Body of pancreas (tissue), 4 donors: Measurements from ENCODE around the gene SRRM2. TPM values are rescaled to one million over a fixed set of nuclear protein-coding genes. Genes with fewer than 3 reads are reported as not detected.

ENCODE experiments used
- ATAC-seq: fragments of 150-250 bp; one replicate; pipeline ENCODE4 v1.9.1; 2016
- DNase-seq, 4 donors: peaks; one replicate each; pipeline ENCODE4 v3.0.0-alpha.2; 2019
- H3K27ac ChIP-seq, 4 donors: fragments of 200-600 bp; sonication (generic); 1 replicate in 3 of 4; 2 replicates in 1 of 4; pipeline versions ENCODE4 v1.5.1 to v1.6.1; 2016 to 2019; ENCODE audit warnings: mild to moderate bottlenecking in 1 of 4, mixed read lengths in 1 of 4, moderate library complexity in 1 of 4
- H3K27me3 ChIP-seq, 2 donors: fragments of 200-600 bp; sonication (generic); one replicate each; pipeline ENCODE4 v1.6.0; 2016; ENCODE audit warnings: mild to moderate bottlenecking in 1 of 2
- H3K36me3 ChIP-seq, 2 donors: fragments of 200-600 bp; sonication (generic); replicated peaks in 1 of 2; 2 replicates each; pipeline ENCODE4 v1.5.1; 2016; ENCODE audit warnings: low read depth in 2 of 2; ENCODE audit not compliant: insufficient read depth in 1 of 2
- H3K4me1 ChIP-seq: fragments of 200-600 bp; sonication (generic); one replicate; pipeline ENCODE4 v1.6.0; 2016
- H3K4me3 ChIP-seq, 2 donors: fragments of 200-600 bp; sonication (generic); 1 replicate in 1 of 2; 2 replicates in 1 of 2; pipeline ENCODE4 v1.5.1; 2016 to 2019
- H3K9me3 ChIP-seq, 3 donors: fragments of 200-600 bp; sonication (generic); 1 replicate in 2 of 3; 2 replicates in 1 of 3; pipeline ENCODE4 v1.5.1; 2016
- POLR2A ChIP-seq, 3 donors: fragments of 450-650 bp; IDR thresholded peaks; one replicate each; pipeline ENCODE4 v1.6.1; 2016; ENCODE audit warnings: antibody characterized with exemption in 3 of 3, mild to moderate bottlenecking in 2 of 3
- whole genome bisulfite sequencing, 2 donors: methylation state at CpG; one replicate each; pipeline ENCODE4 v1.1.5; 2017; 5-methylcytosine and 5-hydroxymethylcytosine counted together
- intact Hi-C: fragments of 100-400 bp; cut with DNase I; formaldehyde crosslinking; loops from one replicate; pipeline ENCODE4 v1.15.1; 2023
- total RNA-seq, 2 donors: library from RNA; depleted of rRNA; stranded (reverse); fragments of >200 nt; gene quantifications; one replicate each; pipeline ENCODE4 v1.1.0, GENCODE V29; 2016
- TF ChIP-seq, protein P1 (sequence below), 7 experiments: fragments of 450-650 bp in 4 of 7; fragments of 200-600 bp in 3 of 7; sonication (generic) in 3 of 7; IDR thresholded peaks; one replicate each; pipeline ENCODE4 v1.5.1; 2016 to 2019; ENCODE audit warnings: antibody characterized with exemption in 7 of 7

Gene SRRM2
- total RNA-seq, 2 donors from 2014 or later: 231 to 1,198 TPM

DNA sequence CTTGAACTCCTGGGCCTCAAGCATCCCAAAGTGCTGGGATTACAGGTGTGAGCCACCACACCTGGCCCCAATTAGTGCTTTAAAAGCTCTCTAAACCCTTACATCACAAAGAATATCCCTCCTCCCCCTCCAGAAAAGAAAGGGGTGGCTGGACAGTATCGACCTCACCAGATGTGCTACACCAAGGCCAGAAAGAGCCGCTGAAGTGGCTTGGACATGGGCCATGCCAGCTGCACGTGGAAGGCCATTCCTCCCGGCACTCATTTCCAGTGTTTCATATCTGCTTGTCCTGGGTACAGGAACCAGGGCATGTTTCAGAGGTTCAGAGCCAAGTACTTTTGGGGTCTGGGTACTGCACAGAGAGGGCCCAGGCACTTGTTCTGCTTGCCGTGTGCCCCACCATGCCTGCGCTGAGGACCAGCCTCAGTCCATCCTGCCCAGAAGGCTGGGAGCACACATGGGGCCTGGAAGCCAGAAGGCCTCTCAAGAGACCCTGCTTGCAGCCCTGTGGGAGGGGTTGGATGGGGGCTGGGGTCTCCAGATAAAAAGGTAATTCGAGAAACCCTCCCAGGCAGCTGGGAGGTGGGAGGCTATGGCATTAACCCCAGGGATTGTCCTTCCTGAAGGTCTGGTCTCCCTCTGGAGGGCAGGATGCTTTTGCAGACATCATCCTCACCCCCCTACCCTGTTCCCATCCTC, 3.5 kb upstream of the SRRM2 start:
- H3K9me3 ChIP-seq: no peaks in the 10 kb centered on the region
- no peak for TF ChIP-seq POLR2A (IDR thresholded peaks at IDR 0.05)
- TF ChIP-seq, protein P1, sequence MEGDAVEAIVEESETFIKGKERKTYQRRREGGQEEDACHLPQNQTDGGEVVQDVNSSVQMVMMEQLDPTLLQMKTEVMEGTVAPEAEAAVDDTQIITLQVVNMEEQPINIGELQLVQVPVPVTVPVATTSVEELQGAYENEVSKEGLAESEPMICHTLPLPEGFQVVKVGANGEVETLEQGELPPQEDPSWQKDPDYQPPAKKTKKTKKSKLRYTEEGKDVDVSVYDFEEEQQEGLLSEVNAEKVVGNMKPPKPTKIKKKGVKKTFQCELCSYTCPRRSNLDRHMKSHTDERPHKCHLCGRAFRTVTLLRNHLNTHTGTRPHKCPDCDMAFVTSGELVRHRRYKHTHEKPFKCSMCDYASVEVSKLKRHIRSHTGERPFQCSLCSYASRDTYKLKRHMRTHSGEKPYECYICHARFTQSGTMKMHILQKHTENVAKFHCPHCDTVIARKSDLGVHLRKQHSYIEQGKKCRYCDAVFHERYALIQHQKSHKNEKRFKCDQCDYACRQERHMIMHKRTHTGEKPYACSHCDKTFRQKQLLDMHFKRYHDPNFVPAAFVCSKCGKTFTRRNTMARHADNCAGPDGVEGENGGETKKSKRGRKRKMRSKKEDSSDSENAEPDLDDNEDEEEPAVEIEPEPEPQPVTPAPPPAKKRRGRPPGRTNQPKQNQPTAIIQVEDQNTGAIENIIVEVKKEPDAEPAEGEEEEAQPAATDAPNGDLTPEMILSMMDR (IDR thresholded peaks at IDR 0.05): no peak
- peaks cover 21% of the 10 kb centered on the region for H3K4me1 ChIP-seq
- H3K4me3 ChIP-seq: no peak overlapping the region
- H3K27me3 ChIP-seq: no peaks in the 10 kb centered on the region
- no peaks in the 10 kb centered on the region for H3K36me3 ChIP-seq
- ATAC-seq (no peak), DNase-seq (peak; percentile 57 to 82 (median 68))
- WGBS, 2 donors: 32 to 52% methylated on average over 6 of the region's 7 CpGs
- peak overlapping the region in 3 of 4 donors; percentile 28 to 45 (median 39) for H3K27ac ChIP-seq
- intact Hi-C loops: no loop called here

DNA sequence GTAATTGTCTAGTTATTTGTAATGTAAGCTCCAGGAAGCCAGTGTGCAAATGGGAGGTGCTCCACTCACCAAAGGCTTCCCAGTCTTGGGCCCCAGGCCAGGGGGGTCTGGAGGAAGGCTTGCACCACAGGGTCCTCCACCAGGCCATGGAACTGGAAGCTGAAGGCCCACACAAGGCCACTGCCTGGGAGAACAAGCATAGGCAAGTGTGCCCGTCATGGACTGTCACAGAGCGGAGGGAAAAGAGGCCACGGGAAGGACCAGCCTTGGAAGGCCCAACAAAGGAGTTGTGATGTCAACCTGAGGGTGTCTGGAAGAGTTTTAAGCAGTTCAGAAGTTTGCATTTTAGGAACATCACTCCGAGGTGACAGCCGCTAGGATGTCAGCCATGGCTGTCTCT, 3.0 kb upstream of the SRRM2 start:
- 99 to 100% methylated on average over 5 of the region's 5 CpGs for WGBS, 2 donors
- Histone ChIP-seq H3K27ac (peak overlapping the region in 1 of 4 donors; percentile 45), H3K9me3 (no peaks in the 10 kb centered on the region), H3K4me1 (peaks cover 26% of the 10 kb centered on the region), H3K27me3 (no peaks in the 10 kb centered on the region), H3K4me3 (no peak overlapping the region), H3K36me3 (no peaks in the 10 kb centered on the region)
- no peak for TF ChIP-seq POLR2A (IDR thresholded peaks at IDR 0.05)
- TF ChIP-seq, protein P1 (IDR thresholded peaks at IDR 0.05): no peak
- ATAC-seq: no peak
- no peak for DNase-seq
- intact Hi-C loops: no loop called here

DNA sequence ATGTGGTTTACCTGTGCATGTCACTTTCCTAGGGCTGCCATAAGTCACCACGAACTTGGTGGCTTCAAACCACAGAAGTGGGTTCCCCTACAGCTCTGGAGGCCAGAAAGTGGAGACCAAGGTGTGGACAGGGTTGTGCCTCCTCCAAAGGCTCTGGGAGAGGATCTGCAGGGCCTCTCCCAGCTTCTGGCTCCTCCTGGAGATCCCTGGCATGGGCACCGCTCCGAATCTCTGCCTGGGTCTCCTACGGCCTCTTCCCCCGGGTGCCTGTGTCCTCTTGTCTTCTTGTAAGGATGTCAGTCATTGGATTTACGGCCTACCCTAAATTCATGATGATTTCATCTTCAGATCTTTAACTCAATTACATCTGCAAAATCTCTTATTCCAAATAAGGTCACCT, 2.5 kb upstream of the SRRM2 start:
- H3K4me1 ChIP-seq: peaks cover 30% of the 10 kb centered on the region

DNA sequence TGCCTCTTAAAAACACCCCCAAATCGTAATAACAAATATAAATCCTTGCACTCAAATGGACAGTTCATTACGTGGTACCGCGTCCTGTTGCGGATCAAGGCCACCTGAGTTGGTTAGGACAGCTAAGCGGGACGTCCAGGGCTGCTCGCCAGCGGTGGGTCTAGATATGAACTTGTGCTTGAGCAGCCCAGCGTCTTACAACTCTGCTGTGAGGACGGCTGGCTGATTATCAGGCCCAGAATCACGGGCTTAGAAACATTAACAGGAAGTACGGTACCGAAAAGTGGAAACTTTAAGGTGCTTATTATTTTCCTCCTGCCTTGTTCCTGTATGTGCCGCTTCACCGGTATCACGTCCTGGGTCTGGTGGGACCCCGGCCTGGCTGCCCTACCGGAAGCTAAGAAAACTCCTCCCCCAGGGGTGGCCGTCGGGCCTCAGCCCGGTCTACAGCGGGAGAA, 832 bp upstream of the SRRM2 start:
- Histone ChIP-seq H3K4me1 (peaks cover 47% of the 10 kb centered on the region), H3K27ac (peak overlapping the region; percentile 94 to 100 (median 98)), H3K27me3 (no peaks in the 10 kb centered on the region), H3K9me3 (no peaks in the 10 kb centered on the region), H3K4me3 (no peak overlapping the region), H3K36me3 (no peaks in the 10 kb centered on the region)
- ATAC-seq (no peak), DNase-seq (peak in 1 of 4 donors; percentile 37)
- intact Hi-C loops: no loop called here
- WGBS, 2 donors: 59 to 60% methylated on average over 13 to 23 of the region's 23 CpGs
- TF ChIP-seq, protein P1 (IDR thresholded peaks at IDR 0.05): no peak
- no peak for TF ChIP-seq POLR2A (IDR thresholded peaks at IDR 0.05)

More for the DNA sequence above, 2.5 kb upstream of the SRRM2 start:
- Histone ChIP-seq H3K27ac (no peak overlapping the region), H3K27me3 (no peaks in the 10 kb centered on the region), H3K4me3 (no peak overlapping the region), H3K36me3 (no peaks in the 10 kb centered on the region), H3K9me3 (no peaks in the 10 kb centered on the region)
- intact Hi-C loops: no loop called here
- ATAC-seq (no peak), DNase-seq (no peak)
- TF ChIP-seq POLR2A (IDR thresholded peaks at IDR 0.05): no peak
- TF ChIP-seq, protein P1 (IDR thresholded peaks at IDR 0.05): no peak
- 95 to 98% methylated on average over 6 of the region's 6 CpGs for WGBS, 2 donors
